Mucosa of stomach (tissue), 1 donor: Measurements from ENCODE around the gene VENTX.

Experiments used
- H3K27me3 ChIP-seq: one replicate; pipeline ENCODE4 v1.7.0; 2013; ENCODE audit warnings: mild to moderate bottlenecking, low read length; ENCODE audit not compliant: control insufficient read depth, insufficient read depth
- H3K36me3 ChIP-seq: one replicate; pipeline ENCODE4 v1.7.0; 2013; ENCODE audit warnings: low read length; ENCODE audit not compliant: control insufficient read depth, insufficient read depth
- H3K4me1 ChIP-seq: one replicate; pipeline ENCODE4 v1.7.0; 2013; ENCODE audit warnings: mild to moderate bottlenecking, low read length; ENCODE audit not compliant: control insufficient read depth, insufficient read depth
- H3K4me3 ChIP-seq: one replicate; pipeline ENCODE4 v1.7.0; 2013; ENCODE audit warnings: low read length
- H3K9ac ChIP-seq: one replicate; pipeline ENCODE4 v1.7.0; 2013; ENCODE audit warnings: mild to moderate bottlenecking, low read length, moderate library complexity
- H3K9me3 ChIP-seq: one replicate; pipeline ENCODE4 v1.7.0; 2013; ENCODE audit warnings: mild to moderate bottlenecking, low read length, moderate library complexity; ENCODE audit not compliant: control insufficient read depth
- donor health status: Pancreatic carcinoma.

VENTX gene

GRCh38 chr10:133204226-133205015 is 33.2 kb upstream of the VENTX start:
- no peaks in the 10 kb centered on the region for H3K27me3 ChIP-seq
- no peak overlapping the region for H3K4me3 ChIP-seq
- no peak overlapping the region for H3K9ac ChIP-seq
- H3K36me3 ChIP-seq, result no peaks in the 10 kb centered on the region
- H3K9me3 ChIP-seq, result no peaks in the 10 kb centered on the region
- H3K4me1 ChIP-seq, result no peaks in the 10 kb centered on the region

- H3K9ac ChIP-seq, result no peak overlapping the region
- H3K27me3 ChIP-seq, result no peaks in the 10 kb centered on the region
- no peaks in the 10 kb centered on the region for H3K36me3 ChIP-seq
- H3K4me3 ChIP-seq, result no peak overlapping the region
- H3K9me3 ChIP-seq, result no peaks in the 10 kb centered on the region
- no peaks in the 10 kb centered on the region for H3K4me1 ChIP-seq
Measured at GRCh38 chr10:133205146-133205545, 32.5 kb upstream of the VENTX start.

DNA sequence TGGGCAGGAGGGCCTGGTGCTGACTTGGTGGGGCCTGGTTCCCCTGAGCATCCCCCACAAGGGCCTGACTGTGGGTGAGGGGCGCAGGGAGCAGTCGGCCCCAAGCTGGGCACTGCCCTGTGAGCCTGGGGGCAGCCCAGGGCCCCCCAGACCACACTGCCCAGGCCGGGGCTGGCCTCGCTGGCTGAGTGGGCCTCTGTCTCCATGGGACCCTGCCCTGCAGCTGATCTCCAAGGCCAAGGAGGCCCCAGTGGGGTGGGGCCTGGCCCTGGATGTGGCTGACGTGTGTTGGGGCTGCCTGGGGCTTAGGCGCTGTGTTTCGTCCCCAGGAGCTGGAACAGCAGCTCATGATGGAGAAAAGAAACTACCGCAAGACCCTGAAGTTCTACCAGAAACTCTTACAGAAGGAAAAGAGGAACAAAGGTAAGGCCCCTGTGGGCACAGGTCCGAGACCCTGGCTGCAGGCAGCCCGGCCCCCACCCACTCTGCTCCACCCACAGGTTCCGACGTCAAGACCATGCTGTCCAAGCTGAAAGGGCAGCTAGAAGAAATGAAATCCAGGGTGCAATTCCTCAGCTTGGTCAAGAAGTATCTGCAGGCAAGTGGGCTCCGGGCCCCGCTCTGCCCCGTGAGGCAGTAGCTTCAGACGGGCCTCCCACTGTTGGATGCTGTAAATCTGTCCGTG is 31.2 kb upstream of the VENTX start:
- H3K4me3 ChIP-seq, result no peak overlapping the region
- H3K27me3 ChIP-seq, result no peaks in the 10 kb centered on the region
- H3K9ac ChIP-seq, result no peak overlapping the region
- H3K9me3 ChIP-seq, result no peaks in the 10 kb centered on the region
- H3K36me3 ChIP-seq, result no peaks in the 10 kb centered on the region
- no peaks in the 10 kb centered on the region for H3K4me1 ChIP-seq

GRCh38 chr10:133207041-133207600 is 30.5 kb upstream of the VENTX start:
- no peaks in the 10 kb centered on the region for H3K4me1 ChIP-seq
- no peak overlapping the region for H3K9ac ChIP-seq
- no peaks in the 10 kb centered on the region for H3K36me3 ChIP-seq
- no peaks in the 10 kb centered on the region for H3K9me3 ChIP-seq
- no peak overlapping the region for H3K4me3 ChIP-seq
- H3K27me3 ChIP-seq, result no peaks in the 10 kb centered on the region

- Histone ChIP-seq H3K4me1 (no peaks in the 10 kb centered on the region), H3K9ac (no peak overlapping the region), H3K4me3 (no peak overlapping the region), H3K9me3 (no peaks in the 10 kb centered on the region), H3K27me3 (no peaks in the 10 kb centered on the region), H3K36me3 (no peaks in the 10 kb centered on the region)
Measured at GRCh38 chr10:133207627-133208026, 30.0 kb upstream of the VENTX start.

GRCh38 chr10:133208466-133208865 is 29.2 kb upstream of the VENTX start:
- no peak overlapping the region for H3K9ac ChIP-seq
- no peaks in the 10 kb centered on the region for H3K4me1 ChIP-seq
- no peak overlapping the region for H3K4me3 ChIP-seq
- no peaks in the 10 kb centered on the region for H3K27me3 ChIP-seq
- H3K36me3 ChIP-seq, result no peaks in the 10 kb centered on the region
- H3K9me3 ChIP-seq, result no peaks in the 10 kb centered on the region

- Histone ChIP-seq H3K9ac (no peak overlapping the region), H3K4me1 (no peaks in the 10 kb centered on the region), H3K36me3 (no peaks in the 10 kb centered on the region), H3K4me3 (no peak overlapping the region), H3K9me3 (no peaks in the 10 kb centered on the region), H3K27me3 (no peaks in the 10 kb centered on the region)
Measured at GRCh38 chr10:133209117-133209516, 28.5 kb upstream of the VENTX start.

DNA sequence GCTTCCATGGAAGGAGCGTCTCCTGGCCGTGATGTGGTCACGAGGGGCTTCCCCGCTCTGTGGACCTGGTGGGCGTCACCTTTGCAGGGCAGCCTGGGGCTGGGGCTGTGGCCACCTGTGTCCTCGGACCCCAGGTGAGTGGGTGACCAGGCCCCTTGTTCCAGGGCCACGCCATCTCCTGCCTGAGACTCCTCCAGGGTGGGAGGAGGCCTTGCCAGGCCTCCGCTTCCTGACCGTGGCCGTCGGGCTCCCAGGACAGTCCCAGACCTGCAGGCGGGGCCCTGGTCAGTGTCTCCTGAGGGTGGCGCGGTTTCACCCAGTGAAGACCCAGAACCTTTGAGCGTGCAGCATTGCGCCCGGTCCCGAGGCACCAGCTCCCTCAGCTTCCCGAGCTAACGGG is 28.0 kb upstream of the VENTX start:
- no peaks in the 10 kb centered on the region for H3K27me3 ChIP-seq
- no peak overlapping the region for H3K9ac ChIP-seq
- no peak overlapping the region for H3K4me3 ChIP-seq
- no peaks in the 10 kb centered on the region for H3K9me3 ChIP-seq
- no peaks in the 10 kb centered on the region for H3K36me3 ChIP-seq
- no peaks in the 10 kb centered on the region for H3K4me1 ChIP-seq

- Histone ChIP-seq H3K9ac (no peak overlapping the region), H3K27me3 (no peaks in the 10 kb centered on the region), H3K36me3 (no peaks in the 10 kb centered on the region), H3K9me3 (no peaks in the 10 kb centered on the region), H3K4me3 (no peak overlapping the region), H3K4me1 (no peaks in the 10 kb centered on the region)
Measured at GRCh38 chr10:133210398-133211140, 27.1 kb upstream of the VENTX start.

GRCh38 chr10:133211141-133211830 is 26.4 kb upstream of the VENTX start:
- Histone ChIP-seq H3K9ac (no peak overlapping the region), H3K27me3 (no peaks in the 10 kb centered on the region), H3K4me3 (no peak overlapping the region), H3K4me1 (no peaks in the 10 kb centered on the region), H3K9me3 (no peaks in the 10 kb centered on the region), H3K36me3 (no peaks in the 10 kb centered on the region)

DNA sequence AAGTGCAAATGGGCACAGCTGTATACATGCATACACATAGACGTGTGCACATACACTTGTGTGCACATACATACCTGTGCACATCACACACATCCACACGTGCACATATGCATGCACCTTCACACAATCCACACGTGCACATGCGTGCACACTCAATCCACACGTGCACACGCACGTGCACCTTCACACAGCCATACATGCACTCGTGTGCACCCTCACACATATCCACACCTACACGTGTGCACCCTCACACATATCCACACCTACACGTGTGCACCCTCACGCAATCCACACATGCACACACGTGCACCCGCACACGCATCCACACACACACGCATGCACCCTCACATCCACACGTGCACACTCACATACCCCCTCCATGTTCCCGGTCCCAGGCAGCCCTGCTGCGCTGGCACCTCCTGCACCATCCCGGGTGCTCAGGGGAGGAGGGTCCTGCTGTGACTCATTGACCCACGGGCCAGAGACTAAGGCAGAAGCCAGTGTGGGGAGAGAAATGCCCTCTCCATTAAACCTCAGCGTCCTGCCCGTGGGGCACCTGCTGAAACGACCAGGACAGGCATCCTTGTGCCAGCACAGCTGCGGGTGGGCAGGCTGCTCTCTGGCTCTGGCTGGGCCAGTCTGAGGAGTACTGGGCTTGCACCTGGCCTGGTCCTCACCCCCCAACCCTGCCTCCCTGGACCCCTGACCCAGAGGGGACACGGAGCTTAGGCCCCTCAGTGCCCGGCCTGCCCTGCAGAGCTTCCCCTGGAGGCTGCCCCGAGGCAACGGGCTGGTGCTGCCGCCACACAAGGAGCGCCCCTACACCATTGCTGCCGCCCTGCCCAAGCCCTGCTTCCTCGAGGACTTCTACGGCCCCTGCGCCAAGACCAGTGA is 25.4 kb upstream of the VENTX start:
- Histone ChIP-seq H3K4me1 (no peaks in the 10 kb centered on the region), H3K4me3 (no peak overlapping the region), H3K27me3 (no peaks in the 10 kb centered on the region), H3K9me3 (no peaks in the 10 kb centered on the region), H3K36me3 (no peaks in the 10 kb centered on the region), H3K9ac (no peak overlapping the region)
